GM18505 (cell line): Measurements from ENCODE around the gene GPS1.

Source experiments
- ATAC-seq: cut with Tn5 transposase; IDR thresholded peaks from one replicate; pipeline ENCODE4 v1.9.1; 2021; ENCODE audit not compliant: unreplicated experiment
- POLR2A ChIP-seq: IDR thresholded peaks from 4 replicates; pipeline ENCODE4 v1.6.1; 2011; ENCODE audit warnings: borderline replicate concordance; ENCODE audit not compliant: insufficient read depth, insufficient read length; ENCODE audit errors: extremely low read depth

Gene GPS1

DNA sequence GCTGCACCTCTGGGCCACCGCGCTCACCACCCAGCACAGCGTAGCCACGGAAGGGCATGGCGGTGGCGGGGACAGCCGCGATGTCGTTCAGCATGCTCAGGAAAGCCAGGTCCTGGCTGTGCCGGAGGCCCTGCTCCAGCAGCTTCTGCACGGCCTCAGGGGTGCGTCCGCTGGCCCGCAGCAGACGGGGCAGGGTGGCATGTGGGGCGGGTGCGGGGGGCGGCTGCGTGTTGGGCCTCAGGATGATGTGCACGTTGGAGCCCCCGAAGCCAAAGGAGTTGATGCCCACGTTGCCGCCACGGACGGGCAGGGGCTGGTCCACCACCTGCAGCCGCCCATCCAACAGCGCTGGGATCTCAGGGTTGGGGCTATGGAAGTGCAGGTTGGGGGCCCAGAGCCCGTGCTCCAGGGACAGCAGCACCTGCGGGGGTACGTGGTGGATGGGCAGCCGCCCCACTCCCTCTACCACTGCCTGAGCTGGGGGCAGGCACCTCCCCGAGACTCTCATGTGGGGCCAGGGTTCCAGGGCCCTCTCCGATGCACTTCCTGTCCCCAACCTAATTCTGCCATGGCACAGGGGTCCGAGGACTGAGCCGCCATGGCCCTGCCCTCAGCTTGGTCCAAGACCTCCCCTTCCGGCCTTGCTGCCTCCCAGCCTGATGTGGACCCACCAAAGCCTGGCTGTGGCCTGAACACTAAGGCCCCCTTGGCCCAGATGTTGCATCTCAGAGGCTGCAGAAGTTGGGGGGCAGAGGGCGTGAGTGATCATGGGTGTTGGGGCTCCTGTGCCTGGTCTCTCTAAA lies 39.8 kb downstream of the GPS1 start:
- no peak for TF ChIP-seq POLR2A
- ATAC-seq: no peak

DNA sequence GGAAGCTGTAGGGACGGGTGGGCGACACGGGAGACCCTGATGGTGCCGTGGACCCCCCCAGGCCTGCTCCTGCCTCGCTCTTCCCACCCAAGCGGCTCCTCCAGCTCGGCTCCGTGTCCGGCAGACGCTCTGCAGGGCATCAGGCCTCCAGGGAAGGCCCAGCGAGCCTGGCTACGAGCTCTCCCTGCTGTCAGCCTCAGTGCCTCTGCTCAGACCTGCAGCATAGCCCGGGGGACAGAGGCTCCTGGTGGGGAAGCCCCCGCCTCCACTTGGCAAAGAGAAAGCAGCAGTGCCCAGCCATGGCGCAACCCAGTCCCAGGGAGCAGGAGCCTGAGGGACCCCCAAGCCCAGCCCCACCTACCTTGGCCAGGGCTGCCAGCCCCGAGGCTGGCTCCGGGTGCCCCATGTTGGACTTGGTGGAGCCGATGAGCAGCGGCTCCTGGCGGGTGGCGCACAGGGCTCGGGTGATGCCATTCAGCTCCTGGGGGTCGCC lies 40.4 kb downstream of the GPS1 start:
- no peak for ATAC-seq
- no peak for TF ChIP-seq POLR2A

DNA sequence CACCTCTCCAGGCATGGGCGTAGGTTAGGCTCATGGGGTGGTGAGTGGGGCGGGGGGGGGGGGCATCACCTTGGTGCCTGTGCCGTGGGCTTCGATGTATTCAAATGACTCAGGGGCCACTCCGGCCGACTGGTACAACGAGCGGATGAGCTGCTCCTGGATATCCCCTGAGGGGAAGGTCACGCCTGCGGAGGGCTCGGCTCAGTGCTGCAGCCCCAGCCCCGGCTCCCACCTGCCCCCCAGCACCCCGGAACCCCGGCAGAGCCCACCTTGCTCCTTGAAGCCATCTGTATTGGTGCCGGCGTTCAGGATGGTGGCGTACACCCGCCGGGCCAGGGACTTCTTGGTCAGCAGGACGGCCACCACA lies 40.9 kb downstream of the GPS1 start:
- TF ChIP-seq POLR2A: no peak
- ATAC-seq: no peak

DNA sequence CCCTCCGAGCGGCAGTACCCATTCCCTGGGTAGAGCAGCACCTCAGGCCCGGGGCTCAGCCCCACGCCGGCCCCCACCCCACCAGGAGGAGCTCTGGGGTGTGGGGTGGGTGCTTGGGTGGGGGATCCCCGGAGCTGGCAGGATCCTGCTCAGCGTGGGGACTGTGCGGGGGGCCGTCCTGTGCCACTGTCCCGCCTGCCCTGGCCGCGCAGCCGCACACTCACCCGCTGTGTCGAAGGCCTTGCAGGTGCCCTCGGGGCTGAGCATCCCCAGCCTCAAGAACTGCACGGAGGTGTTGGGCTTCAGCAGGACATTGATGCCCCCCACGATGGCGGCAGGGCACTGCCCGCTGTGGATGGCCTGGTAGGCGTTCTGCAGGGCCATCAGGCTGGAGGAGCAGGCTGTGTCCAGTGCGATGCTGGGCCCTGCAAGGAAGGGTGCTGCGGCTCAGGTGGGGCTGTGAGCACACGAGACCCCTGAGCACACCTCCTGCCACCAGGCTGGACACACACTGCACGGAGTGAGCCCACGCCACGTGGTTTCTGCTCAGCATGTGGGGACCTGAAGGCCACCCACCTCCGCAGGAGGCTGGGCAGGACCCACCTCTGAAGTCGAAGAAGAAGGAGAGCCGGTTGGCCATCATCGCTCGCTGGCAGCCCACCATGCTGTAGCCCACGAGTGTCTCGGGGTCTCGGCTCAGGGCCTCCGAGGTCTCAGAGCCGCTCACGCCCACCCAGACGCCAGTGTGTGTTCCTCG lies 41.5 kb downstream of the GPS1 start:
- no peak for ATAC-seq
- TF ChIP-seq POLR2A: no peak

DNA sequence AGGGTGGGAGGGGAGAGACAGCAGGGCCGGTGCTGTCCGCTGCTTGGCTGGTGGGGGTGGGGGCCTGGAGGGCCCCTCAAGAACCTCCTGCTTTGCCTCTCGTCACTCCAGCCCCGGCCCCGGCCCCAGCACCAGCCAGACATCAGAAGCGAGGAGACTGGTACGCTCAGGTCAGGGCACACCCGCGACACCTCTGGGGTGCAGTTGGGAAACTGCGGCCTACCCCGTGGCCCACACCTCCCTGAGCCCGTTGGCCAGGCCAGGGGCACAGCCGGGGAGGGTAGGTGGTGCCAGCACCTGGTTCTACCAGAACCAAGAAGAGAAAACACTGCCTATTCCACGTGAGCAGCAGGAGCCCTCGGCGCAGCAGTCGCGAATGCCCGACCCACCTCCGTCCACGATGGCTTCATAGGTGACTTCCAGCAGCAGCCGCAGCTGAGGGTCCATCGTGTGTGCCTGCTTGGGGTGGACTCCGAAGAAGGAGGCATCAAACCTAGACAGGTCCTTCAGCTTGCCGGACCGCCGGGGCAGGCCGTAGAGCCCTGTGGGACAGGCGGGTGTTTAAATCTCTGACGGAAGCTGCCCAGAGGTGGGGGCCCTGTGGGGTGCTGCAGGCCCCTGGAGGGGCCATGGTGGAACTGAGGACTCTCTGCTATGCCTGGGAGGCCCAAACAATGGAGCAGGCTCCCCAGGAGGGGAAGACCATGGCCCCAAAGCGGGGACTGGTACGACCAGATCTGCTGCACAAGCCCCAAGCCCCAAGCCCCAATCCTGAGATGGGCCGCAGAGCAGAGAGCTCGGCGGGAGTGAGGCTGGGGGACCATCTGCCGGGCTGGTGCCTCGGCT lies 43.5 kb downstream of the GPS1 start:
- no peak for ATAC-seq
- no peak for TF ChIP-seq POLR2A

DNA sequence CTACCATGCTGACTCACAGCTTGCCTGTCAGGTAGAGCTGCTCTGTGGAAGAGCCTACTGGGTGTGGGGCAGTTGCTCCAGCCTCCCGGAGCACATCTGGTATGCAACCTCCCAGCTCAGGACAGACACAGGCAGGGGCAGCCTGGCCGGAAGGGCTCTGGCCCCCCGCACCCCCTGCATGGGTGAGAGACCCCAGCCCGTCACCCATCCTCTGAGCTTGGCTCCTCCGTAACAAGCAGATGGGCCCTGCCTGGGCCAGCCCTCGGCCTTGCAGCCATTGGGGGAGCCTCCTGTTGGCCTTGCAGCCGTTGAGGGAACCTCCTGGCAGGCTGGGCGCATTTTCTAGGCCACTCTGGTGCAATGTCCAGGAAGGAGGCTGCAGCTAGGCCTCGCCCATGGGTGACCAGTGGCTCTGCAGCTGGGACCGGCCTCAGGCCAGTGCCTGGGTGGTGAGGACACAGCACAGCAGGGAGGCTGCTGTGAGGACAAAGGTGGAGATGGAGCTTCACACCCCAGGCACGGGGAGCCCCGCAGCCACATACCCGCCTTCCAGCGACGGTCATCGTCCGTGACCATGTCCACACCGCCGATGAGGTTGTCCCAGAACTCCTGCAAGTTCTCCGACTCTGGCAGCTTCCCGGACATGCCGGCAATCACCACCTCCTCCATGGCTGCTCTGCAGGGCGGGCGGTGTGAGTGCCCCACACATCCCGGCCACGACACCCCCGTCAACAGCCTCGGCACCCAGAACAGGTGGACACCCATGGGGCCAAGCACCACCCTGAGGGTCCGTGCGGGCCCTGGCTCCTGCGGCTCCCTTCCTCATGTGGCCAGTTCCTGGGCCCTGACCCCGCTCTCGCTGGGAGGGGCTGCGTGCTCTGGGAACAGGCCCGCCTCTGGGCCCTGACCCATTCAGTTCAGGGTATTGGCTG lies 44.3 kb downstream of the GPS1 start:
- TF ChIP-seq POLR2A: no peak
- no peak for ATAC-seq

DNA sequence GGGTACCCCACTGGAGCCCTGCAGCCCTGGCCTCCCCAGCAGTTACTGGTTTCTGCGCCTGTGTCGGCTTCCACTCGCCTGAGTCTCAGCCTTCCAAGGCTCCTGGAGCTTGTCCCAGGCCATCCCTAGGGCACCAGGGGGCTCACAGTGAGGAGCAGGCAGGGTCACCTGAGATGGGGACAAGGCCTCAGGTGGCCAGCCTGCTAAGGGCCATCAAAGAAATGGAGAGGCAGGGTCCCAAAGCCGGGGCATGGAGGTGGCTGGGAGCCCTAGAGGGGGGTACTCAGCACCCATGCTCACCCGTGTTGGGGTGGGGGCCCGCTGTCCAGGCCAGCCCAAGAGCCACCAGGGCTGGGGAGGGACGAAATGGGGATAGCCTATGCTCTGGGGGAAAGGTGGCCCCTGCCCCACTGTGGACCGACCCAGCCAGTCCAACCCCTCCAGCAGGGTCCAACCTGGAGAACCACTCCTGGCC lies 45.0 kb downstream of the GPS1 start:
- ATAC-seq: no peak
- TF ChIP-seq POLR2A: no peak

DNA sequence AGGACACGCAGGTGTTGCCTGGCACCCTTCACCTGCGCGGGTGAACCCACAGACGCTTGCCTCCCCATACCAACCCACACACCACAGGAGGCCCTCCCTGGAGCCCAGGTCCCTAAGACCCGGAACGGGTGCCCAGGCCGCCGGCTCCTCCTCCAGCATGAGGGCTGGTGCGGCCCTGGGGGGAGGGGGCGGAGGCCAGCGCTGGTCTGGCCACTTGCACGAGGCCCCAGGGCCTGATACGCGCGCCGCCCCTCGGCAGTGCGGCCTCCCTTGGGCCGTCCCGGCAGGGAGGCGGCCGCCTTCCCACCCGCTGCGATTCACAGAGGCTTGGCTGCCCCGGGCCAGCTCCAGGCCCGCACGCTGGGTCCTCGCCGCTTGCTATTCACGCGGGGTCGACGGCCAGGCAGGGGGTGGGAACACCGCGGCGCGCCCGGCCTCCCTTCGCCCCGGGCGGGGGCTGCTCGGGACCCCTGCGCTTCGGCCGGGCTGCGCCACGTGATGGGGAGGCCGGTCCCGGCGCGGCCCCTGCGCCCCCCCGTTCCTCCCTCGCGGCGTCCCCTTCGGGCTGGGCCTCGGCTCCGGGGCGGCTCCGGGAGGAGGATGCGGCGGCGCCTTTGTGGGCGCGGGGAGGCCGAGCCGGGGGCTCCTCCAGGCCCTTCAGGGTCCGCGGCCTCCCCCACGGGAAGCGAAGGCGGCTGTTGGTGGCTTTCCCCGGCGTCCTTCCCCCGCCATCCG lies 45.7 kb downstream of the GPS1 start:
- peak; percentile 1 for ATAC-seq
- no peak for TF ChIP-seq POLR2A

DNA sequence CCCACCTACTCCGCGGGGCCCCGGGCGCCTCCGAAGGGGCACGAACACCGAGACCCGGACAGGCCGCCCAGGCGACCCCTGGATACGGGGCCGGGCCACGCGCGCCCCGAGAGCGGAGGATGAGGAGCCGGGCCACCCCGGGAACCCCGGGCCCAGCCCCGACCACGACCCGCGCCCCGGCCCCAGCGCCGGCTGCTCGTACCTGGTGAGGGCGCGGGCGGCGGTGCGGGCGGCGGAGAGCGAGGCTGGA lies 46.1 kb downstream of the GPS1 start:
- no peak for ATAC-seq
- no peak for TF ChIP-seq POLR2A

DNA sequence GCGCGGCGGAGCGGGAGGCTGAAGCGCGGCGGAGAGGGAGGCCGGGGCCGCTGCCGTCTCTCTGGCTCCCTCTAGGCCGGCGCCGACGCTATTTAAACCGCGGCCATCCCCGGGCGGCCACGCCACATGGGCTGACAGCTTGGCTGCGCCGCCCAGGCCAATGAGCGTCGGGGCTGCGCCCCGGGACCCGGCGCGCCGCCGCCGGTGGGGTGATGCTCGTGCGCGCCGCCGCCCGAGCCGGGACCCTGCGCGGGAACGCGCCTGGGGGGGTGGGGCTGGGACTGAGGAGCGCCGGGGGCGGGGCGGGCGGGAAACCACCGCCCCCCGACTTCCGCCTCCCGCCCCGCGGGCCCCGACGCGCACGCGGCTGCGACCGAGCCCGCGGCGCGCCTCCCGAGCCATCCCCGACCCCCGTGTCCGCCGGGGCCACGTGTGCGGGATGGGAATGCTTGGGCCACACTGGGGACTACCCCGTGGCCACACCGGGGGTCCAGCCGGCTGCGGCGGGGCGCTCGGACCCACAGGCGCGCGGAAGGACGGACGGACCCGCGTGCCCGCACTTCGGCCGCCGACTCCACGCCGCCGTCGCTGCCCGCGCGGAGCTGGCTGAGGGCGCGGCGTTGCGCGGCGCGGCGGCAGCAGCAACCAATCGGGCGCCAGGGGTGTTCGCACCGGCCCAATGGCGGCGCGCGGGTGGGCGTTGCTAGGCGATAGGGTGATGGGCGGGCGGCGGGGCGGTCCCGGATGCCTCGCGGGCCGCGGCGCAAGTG lies 46.7 kb downstream of the GPS1 start, which contains the start of gene FASN:
FASN (minus strand) TSS at position 68 of the 770 bp plus-strand sequence. CDS start 1,791 bp downstream, outside the sequence.
- TF ChIP-seq POLR2A: peak; percentile 98
- peak; percentile 63 for ATAC-seq

DNA sequence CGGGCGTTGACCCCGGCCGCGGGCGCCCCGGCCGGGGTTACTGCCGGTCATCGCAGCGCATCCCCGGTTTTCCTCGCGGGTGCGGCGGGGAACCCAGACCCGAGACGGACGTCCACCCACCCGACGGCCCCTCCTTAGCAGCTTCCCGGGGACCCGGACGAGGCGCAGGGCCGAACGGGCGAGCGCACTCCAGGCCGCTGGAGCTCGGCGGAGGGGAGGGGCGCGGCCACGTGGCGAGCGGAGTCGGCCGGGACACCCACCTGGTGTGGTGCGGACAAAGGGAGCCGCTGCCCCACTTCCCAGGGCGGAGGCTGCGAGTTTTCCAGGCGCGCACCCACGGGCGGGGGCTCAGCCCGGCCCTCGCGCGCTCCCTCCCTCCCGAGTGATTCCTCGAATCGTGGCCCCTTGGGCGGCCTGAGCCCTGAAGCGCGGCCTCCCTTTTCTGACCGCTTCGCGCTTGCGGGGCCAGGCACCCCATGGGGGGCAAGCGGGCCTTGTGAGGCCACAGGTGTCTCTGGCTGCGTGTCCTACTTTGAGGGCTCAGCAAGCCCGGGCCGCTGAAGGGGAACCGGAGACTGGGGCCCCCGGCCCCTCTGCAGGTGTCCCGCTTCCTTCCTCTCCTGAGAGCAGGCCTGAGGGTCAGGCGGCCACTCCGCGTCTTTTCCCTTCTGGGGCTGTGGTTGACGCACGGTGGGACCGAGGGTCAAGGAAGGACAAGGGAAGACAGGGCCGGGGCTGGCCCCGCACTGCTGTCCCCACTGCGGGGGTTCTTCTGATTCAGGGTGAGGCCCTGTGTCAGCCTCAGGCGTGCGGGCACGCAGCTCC lies 47.5 kb downstream of the GPS1 start:
- TF ChIP-seq POLR2A: peak; percentile 22
- peak; percentile 10 for ATAC-seq
